Gastroesophageal sphincter (tissue), 4 donors: ENCODE data around the gene TCHHL1. TPM values are rescaled to one million over a fixed set of nuclear protein-coding genes. Genes with fewer than 3 reads are reported as not detected.

Source experiments
- ATAC-seq: fragments of 150-250 bp; one replicate; pipeline ENCODE4 v1.9.1; 2016; ENCODE audit warnings: mild to moderate bottlenecking, moderate library complexity
- H3K27ac ChIP-seq, 4 donors: fragments of 200-600 bp; sonication (generic) in 3 of 4; 1 replicate in 3 of 4; 2 replicates in 1 of 4; pipeline ENCODE4 v1.5.1; 2016 to 2019
- H3K27me3 ChIP-seq: fragments of 200-600 bp; sonication (generic); one replicate; pipeline ENCODE4 v1.5.1; 2019
- H3K36me3 ChIP-seq, 2 donors: fragments of 200-600 bp; sonication (generic); one replicate each; pipeline ENCODE4 v1.5.1; 2019; ENCODE audit warnings: control low read depth in 1 of 2
- H3K4me1 ChIP-seq, 3 donors: fragments of 200-600 bp; sonication (generic); 1 replicate in 2 of 3; 2 replicates in 1 of 3; pipeline ENCODE4 v1.5.1; 2016 to 2019; ENCODE audit warnings: control low read depth in 2 of 3
- H3K4me3 ChIP-seq, 2 donors: fragments of 200-600 bp; sonication (generic); one replicate each; pipeline ENCODE4 v1.5.1; 2019; ENCODE audit warnings: mild to moderate bottlenecking in 1 of 2, moderate library complexity in 1 of 2
- H3K9me3 ChIP-seq, 3 donors: fragments of 200-600 bp; sonication (generic); one replicate each; pipeline ENCODE4 v1.5.1; 2017 to 2019; ENCODE audit warnings: control low read depth in 2 of 3
- CTCF ChIP-seq, 4 experiments: fragments of 200-600 bp in 2 of 4; fragments of 450-650 bp in 2 of 4; sonication (generic) in 1 of 4; IDR thresholded peaks; one replicate each; pipeline ENCODE4 v1.5.1; 2017 to 2019; ENCODE audit warnings: antibody characterized with exemption in 4 of 4, mild to moderate bottlenecking in 2 of 4, moderate library complexity in 2 of 4
- EP300 ChIP-seq: sonication (generic); formaldehyde crosslinking; IDR thresholded peaks from one replicate; pipeline ENCODE4 v1.6.1; 2017; ENCODE audit warnings: antibody characterized with exemption, mild to moderate bottlenecking
- POLR2A ChIP-seq, 2 donors: fragments of 450-650 bp; IDR thresholded peaks; one replicate each; pipeline ENCODE4 v1.6.1; 2017; ENCODE audit warnings: antibody characterized with exemption in 2 of 2, mild to moderate bottlenecking in 2 of 2, moderate library complexity in 1 of 2
- POLR2AphosphoS5 ChIP-seq: sonication (generic); formaldehyde crosslinking; IDR thresholded peaks from one replicate; pipeline ENCODE4 v1.6.1; 2017; ENCODE audit warnings: antibody characterized with exemption
- WGBS, 2 donors: methylation state at CpG; one replicate each; pipeline ENCODE4 v1.1.5; 2018; ENCODE audit warnings: low coverage in 1 of 2; 5-methylcytosine and 5-hydroxymethylcytosine counted together
- total RNA-seq, 4 donors: library from RNA; depleted of rRNA; stranded (reverse); fragments of >200 nt; gene quantifications; one replicate each; pipeline ENCODE4 v1.1.0, GENCODE V29; 2016

The TCHHL1 gene
- total RNA-seq, 4 donors from 2014 or later = not detected

- Histone ChIP-seq H3K4me3 (peak overlapping the region in 1 of 2 donors; percentile 54), H3K9me3 (peaks cover 0 to 23% (median 0%) of the 10 kb centered on the region in 3 donors), H3K4me1 (peaks cover 0 to 55% (median 28%) of the 10 kb centered on the region in 3 donors), H3K27ac (no peak overlapping the region), H3K36me3 (no peaks in the 10 kb centered on the region), H3K27me3 (peaks cover 100% of the 10 kb centered on the region)
- TF ChIP-seq EP300 = no peak
- no peak for ATAC-seq
- 16 to 17% methylated on average over 24 to 28 of the region's 28 CpGs for WGBS, 2 donors
Observed at GRCh38 chr1:152108882-152109222, 20.0 kb upstream of the TCHHL1 start.

- Histone ChIP-seq H3K4me1 (peaks cover 0 to 55% (median 28%) of the 10 kb centered on the region in 3 donors), H3K36me3 (no peaks in the 10 kb centered on the region), H3K27ac (no peak overlapping the region), H3K4me3 (peak overlapping the region in 1 of 2 donors; percentile 54), H3K9me3 (peaks cover 0 to 23% (median 0%) of the 10 kb centered on the region in 3 donors), H3K27me3 (peaks cover 100% of the 10 kb centered on the region)
- no peak for TF ChIP-seq POLR2A (IDR thresholded peaks at IDR 0.05)
- no peak for TF ChIP-seq CTCF (IDR thresholded peaks at IDR 0.05)
- TF ChIP-seq POLR2AphosphoS5 = no peak
- no peak for TF ChIP-seq EP300
- WGBS, 2 donors = 6 to 10% methylated on average over 33 to 42 of the region's 67 CpGs
- ATAC-seq = peak; percentile 19
Observed at GRCh38 chr1:152107984-152108881, 19.4 kb upstream of the TCHHL1 start.

GRCh38 chr1:152107031-152107983, 18.4 kb upstream of the TCHHL1 start:
- TF ChIP-seq POLR2A (IDR thresholded peaks at IDR 0.05) (no peak), POLR2AphosphoS5 (no peak), EP300 (no peak), CTCF (IDR thresholded peaks at IDR 0.05) (no peak)
- whole genome bisulfite sequencing, 2 donors = 19 to 22% methylated on average over 33 to 40 of the region's 41 CpGs
- ATAC-seq = no peak
- peaks cover 100% of the 10 kb centered on the region for H3K27me3 ChIP-seq
- H3K9me3 ChIP-seq = peaks cover 0 to 23% (median 0%) of the 10 kb centered on the region in 3 donors
- no peak overlapping the region for H3K27ac ChIP-seq
- H3K36me3 ChIP-seq = no peaks in the 10 kb centered on the region
- H3K4me3 ChIP-seq = peak overlapping the region in 1 of 2 donors; percentile 54
- peaks cover 0 to 49% (median 25%) of the 10 kb centered on the region in 3 donors for H3K4me1 ChIP-seq

- no peak overlapping the region for H3K27ac ChIP-seq
- no peak overlapping the region for H3K4me3 ChIP-seq
- H3K27me3 ChIP-seq = peaks cover 95% of the 10 kb centered on the region
- peaks cover 0 to 23% (median 0%) of the 10 kb centered on the region in 3 donors for H3K9me3 ChIP-seq
- no peak for TF ChIP-seq POLR2AphosphoS5
- TF ChIP-seq CTCF (IDR thresholded peaks at IDR 0.05) = no peak
- no peak for TF ChIP-seq POLR2A (IDR thresholded peaks at IDR 0.05)
- no peak for TF ChIP-seq EP300
- WGBS, 2 donors = 33 to 43% methylated on average over 2 of the region's 2 CpGs
- peaks cover 0 to 25% (median 5%) of the 10 kb centered on the region in 3 donors for H3K4me1 ChIP-seq
- H3K36me3 ChIP-seq = no peaks in the 10 kb centered on the region
- no peak for ATAC-seq
Observed at GRCh38 chr1:152104854-152105253, 16.0 kb upstream of the TCHHL1 start.

GRCh38 chr1:152096931-152097330, 8.1 kb upstream of the TCHHL1 start:
- Histone ChIP-seq H3K27me3 (peaks cover 31% of the 10 kb centered on the region), H3K27ac (no peak overlapping the region), H3K4me1 (no peaks in the 10 kb centered on the region), H3K36me3 (no peaks in the 10 kb centered on the region), H3K4me3 (no peak overlapping the region), H3K9me3 (peaks cover 0 to 45% (median 0%) of the 10 kb centered on the region in 3 donors)
- TF ChIP-seq POLR2AphosphoS5 (no peak), EP300 (no peak), CTCF (IDR thresholded peaks at IDR 0.05) (no peak), POLR2A (IDR thresholded peaks at IDR 0.05) (no peak)
- no peak for ATAC-seq
- WGBS, 2 donors = 53 to 70% methylated on average over 3 of the region's 3 CpGs
